Activated CD4-positive, alpha-beta T cell treated with anti-CD3 and anti-CD28 coated beads, Interleukin-10, Interleukin-2, amounts not matched to agents 100 ng/mL and 50 ng/mL, durations not matched to agents 16 hours and 8 hours (primary cell): Measurements from ENCODE around the gene RALGAPA1.
"Not testable (repeated sequence)": the region's sequence is repeated elsewhere in the genome, so short reads cannot be mapped to it uniquely, and the experiment has no call there.

ENCODE experiments used
- DNase-seq: peaks from one replicate; pipeline ENCODE4 v3.0.0-alpha.2; 2020

Gene RALGAPA1

GRCh38 chr14:35619998-35620397, 189.1 kb downstream of the RALGAPA1 start:
- not testable (repeated sequence) for DNase-seq

DNA sequence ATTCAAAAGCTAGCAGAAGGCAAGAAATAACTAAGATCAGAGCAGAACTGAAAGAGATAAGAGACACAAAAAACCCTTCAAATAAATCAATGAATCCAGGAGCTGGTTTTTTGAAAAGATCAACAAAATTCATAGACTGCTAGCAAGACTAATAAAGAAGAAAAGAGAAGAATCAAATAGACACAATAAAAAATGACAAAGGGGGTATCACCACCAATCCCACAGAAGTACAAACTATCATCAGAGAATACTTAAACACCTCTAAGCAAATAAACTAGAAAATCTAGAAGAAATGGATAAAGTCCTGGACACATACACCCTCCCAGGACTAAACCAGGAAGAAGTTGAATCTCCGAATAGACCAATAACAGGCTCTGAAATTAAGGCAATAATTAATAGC, 189.6 kb downstream of the RALGAPA1 start:
- not testable (repeated sequence) for DNase-seq

GRCh38 chr14:35617500-35617899, 191.6 kb downstream of the RALGAPA1 start:
- DNase-seq = no peak

DNA sequence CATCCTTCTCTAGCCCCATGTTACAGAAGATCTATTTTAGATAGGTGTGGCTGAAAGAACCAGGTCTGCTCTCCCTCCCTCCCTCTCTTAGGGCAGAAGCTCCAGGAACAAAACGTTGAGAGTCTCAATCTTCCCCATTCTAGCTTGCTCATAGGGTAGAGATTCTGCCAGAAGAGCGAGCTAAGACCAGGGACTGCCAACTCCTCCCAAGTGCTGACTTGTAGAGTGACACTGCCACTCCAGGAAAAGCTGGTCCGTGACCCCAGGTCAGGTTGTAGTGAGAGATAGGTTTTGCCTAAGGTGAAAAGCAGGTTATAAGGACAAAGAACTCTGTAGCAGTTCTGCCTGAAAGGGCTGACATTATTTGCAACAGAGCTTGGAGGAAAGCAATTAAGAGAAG, 201.7 kb downstream of the RALGAPA1 start:
- DNase-seq = no peak

GRCh38 chr14:35600253-35600652, 208.8 kb downstream of the RALGAPA1 start:
- no peak for DNase-seq

GRCh38 chr14:35594616-35595015, 214.5 kb downstream of the RALGAPA1 start:
- DNase-seq = no peak

DNA sequence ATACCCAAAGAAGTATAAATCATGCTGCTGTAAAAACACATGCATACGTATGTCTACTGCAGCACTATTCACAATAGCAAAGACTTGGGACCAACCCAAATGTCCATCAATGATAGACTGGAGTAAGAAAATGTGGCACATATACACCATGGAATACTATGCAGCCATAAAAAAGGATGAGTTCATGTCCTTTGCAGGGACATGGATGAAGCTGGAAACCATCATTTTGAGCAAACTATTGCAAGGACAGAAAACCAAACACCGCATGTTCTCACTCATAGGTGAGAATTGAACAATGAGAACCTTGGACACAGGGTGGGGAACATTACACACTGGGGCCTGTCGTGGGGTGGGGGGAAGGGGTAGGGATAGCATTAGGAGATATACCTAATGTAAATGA, 221.7 kb downstream of the RALGAPA1 start:
- DNase-seq = not testable (repeated sequence)

DNA sequence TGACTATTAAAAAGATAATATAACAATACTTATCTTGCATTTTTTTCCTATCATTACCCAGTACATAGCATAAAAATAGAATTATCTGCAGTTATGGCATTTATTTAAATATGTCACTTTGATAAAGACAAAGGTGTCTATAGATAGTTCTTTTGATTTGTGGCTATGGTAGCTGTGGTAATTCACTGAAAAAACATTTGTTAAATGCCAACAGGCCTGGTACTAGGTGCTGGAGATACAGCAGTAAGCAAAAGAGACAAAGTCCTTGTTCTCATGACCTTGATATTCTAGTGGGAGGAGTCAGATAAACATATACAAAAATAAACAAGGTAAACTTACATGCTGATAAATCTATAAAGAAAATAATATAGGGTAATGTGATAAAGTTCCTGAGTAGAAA, 230.5 kb downstream of the RALGAPA1 start:
- DNase-seq = no peak

GRCh38 chr14:35578135-35578534, 231.0 kb downstream of the RALGAPA1 start:
- no peak for DNase-seq

DNA sequence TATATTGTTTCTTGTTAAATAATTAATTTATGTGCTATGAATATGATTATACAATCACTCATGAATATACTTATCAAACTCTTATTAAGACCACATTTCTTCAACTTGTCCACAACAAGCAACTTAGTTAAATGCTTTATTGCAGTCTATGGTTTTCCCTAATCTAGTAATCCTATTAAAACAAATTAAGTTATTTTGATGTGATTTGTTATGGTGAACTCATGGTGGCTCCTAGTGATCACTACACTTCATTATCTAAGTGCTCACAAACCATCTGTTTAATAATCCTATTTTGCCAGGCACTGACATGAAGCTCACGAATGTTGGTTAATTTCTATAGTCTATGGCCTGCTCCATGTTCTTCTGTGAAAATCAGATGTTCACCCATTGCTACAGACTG, 232.2 kb downstream of the RALGAPA1 start:
- DNase-seq = no peak

- DNase-seq = no peak
Observed at GRCh38 chr14:35576260-35576659, 232.8 kb downstream of the RALGAPA1 start.

DNA sequence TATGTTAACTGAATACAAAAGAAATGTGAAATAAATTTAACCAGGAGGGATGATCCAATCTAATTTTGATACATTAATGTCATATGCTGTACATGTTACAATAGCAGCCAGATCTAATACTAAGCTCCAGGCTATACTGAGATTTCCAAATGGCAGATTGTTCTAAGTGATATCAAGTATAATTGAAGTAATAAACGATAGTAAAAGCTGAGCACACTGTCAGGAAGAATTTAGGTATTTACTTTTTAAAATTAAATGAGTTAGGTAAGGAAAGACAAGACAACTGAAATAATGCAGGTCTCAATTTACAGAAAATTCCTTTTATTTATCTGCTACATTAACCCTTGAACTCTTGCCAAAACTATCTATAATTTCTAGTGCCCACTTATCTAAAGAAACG, 235.2 kb downstream of the RALGAPA1 start:
- no peak for DNase-seq

DNA sequence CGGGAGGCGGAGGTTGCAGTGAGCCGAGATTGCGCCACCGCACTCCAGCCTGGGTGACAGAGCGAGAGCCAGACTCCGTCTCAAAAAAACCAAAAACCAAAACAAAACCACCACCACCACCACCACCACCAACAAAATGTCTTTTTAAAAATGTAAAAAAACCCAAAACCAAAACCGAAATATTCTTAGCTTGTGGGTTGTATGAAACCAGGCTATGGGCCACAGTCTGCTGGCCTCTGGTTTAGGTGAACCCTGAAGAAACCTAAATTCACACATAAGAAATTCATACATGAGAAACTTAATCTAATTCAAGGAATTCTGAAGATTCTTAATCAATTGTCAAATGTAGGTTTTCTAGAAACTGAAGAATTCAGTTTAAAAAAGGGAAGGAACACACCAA, 237.5 kb downstream of the RALGAPA1 start:
- DNase-seq = no peak

DNA sequence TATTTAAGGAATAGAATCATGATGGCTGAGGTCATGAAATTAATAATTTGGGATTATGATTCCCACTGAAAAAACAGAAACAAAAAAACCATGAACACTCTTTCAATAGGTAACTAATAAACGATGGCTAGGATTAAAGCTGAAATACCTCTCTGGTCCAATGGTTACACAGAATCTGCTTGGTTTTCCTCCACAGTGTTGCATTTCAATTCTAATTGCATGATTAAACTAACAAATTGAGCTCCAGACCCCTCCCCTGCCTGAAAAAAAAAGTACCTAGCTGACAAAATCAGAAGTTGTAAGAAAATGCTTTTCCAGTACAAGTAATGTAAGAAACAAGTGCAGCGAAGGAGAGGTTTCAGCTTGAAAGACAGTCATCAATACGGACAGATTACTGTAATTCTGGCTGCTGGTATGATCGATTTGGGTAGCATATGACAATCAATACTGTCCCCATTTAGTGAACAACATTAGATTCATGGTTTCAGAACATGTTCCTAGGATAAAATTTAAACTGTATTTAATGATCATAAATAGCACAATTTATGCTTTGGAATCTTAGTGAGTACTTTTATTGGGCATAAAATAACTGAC, 243.1 kb downstream of the RALGAPA1 start:
- DNase-seq = no peak

DNA sequence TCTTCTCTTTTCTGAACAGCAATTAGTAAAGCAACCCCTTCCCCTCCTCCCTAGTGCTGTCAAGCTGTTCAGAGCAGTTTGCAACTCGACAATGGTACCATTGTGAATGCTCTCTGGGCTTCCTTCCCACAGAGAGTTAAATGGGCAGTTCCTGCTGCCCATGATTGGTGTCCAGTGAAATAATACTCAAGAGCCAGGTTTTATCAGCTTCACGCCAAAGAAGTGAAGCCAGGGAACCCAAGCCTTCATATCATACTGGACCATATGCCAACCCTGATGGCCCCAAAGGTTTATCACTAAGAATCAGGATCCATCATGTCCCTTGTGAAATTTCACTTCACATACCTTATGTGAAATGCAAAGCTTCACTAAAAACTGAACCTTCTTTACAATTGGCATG, 250.4 kb downstream of the RALGAPA1 start:
- no peak for DNase-seq

DNA sequence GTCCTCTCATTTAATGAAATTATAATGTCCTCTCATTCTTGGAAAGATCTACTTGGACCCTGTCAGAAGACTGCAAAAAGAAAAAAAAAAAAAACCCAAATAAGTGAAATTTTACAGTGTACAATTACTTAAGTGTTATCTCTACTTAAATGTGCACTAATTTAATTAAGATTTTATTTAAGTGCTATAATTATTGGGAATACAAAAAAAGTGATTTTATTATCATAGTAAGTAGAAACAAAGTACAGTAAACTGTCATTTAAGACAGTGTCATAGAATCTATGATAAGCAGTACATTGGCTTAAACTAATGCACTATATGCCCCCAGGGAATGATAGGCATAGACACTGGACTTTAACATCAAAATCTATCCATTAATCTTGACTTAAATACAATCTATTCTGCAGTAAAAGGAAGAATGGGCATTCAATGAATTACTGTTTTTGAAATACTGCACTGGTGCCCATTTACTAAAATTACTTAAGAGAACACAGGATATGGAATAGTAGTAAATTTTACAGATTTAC, 251.8 kb downstream of the RALGAPA1 start:
- no peak for DNase-seq

DNA sequence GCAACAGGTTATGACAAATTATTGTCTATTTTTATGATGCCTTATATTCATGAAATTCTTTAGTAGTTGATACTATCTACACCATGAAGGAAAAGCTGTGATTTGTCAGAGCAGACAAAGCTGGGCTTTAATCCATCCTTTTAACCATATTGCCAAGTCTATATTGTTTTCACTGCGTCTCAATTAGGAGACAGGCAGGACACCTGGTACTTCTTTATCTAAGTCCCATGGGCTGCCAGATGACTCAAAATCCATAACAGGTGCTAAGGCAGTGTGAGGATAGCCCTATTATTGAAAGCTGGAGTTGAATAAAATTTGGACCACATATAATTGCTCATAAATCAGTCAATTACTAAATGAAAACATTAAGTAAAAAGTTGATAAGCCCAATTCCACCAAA, 252.5 kb downstream of the RALGAPA1 start:
- no peak for DNase-seq

GRCh38 chr14:35553808-35554207, 255.3 kb downstream of the RALGAPA1 start:
- no peak for DNase-seq

DNA sequence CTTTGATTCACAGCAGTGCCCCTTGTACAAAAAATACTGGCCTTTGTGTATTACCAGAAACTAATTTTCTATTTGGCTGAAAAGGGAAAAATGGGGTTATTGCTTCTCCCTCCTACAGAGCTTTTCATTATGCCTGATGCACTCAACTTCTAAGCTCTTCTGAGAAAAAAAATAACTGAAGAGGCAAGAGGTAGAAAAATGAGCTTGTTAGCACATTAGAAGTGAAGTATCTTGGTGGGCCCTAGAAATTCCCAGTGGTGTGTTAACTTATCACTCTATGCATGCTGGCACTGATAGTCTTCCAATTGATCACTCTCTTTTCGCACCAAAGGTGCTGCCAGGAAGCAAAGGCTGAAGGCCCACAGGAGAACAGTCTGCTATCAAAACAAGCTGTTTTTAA, 258.0 kb downstream of the RALGAPA1 start:
- DNase-seq = no peak

- no peak for DNase-seq
Observed at GRCh38 chr14:35549551-35549950, 259.5 kb downstream of the RALGAPA1 start.

GRCh38 chr14:35543006-35543405, 266.1 kb downstream of the RALGAPA1 start:
- no peak for DNase-seq

DNA sequence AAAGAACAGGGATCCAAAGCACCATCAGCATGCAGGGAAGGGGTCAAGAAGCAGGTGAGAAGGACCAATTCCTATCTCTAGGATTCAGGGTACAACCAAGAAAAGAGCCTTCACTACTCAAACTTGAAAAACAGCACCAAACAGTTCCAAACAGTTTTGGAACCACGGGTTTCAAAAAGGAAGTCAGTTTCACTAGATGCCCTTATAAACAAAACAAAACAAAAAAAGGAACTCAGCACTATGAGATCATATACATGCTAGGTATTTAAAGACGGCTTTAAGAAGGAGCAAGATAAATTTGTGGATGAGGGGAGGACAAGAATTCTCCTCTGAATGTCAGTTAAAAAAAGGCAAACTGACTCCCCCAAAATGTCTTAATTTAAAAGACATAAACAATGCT, 269.1 kb downstream of the RALGAPA1 start:
- DNase-seq = no peak

DNA sequence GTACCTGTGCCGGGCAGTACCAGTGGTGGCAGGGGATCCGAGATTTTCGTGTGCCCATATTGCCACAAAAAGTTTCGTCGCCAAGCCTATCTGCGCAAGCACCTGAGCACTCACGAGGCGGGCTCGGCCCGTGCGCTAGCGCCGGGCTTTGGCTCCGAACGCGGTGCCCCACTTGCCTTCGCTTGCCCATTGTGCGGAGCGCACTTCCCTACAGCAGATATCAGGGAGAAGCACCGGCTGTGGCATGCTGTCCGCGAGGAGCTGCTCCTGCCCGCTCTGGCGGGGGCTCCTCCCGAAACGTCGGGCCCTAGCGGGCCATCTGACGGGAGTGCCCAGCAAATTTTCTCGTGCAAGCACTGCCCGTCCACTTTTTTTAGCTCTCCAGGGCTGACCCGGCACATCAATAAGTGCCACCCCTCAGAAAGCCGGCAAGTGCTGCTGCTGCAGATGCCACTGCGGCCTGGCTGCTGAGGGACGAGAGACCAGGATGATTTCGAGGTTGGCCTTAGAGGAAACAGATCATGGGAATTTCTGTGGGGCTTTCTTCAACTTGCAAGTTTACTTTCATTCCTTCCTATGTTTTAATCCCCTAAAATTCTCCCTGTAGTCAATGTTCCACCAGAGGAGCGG, 273.5 kb downstream of the RALGAPA1 start:
- DNase-seq = no peak

- peak; percentile 64 for DNase-seq
Observed at GRCh38 chr14:35534873-35535482, 274.1 kb downstream of the RALGAPA1 start.
